ENCODE results near the gene WDR17. TPM values are rescaled to one million over a fixed set of nuclear protein-coding genes. Genes with fewer than 3 reads are reported as not detected.
A peak's percentile ranks its signal among the peaks of the same experiment; 100 is the strongest.

The WDR17 gene
- total RNA-seq, 1 donor from 2014 or later: 63.6 TPM

GRCh38 chr4:176084769-176085168, 19.1 kb downstream of the WDR17 start:
- DNase-seq (ENCODE audit: low spot score in 2 of 2) (no peak), FAIRE-seq (no peak)

DNA sequence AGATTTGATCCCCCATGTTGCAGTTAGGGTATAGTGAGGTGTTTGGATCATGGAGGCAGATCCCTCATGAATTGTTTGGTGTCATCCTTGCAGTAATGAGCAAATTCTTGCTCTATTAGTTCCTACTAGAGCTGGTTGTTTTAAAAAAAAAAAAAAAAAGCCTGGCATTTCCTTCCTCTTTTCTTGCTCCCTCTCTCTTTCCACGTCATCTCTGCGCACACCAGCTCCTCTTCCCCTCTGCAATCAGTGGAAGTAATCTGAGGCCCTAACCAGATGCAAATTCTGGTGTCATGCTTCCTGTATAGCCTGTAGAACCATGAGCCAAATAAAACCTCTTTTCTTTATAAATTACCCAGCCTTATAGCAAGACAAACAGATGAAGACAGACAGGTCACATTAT, 24.5 kb downstream of the WDR17 start:
- no peak for FAIRE-seq

GRCh38 chr4:176099314-176099713, 33.7 kb downstream of the WDR17 start:
- FAIRE-seq: no peak
- DNase-seq (ENCODE audit: low spot score in 2 of 2): no peak

More for the DNA sequence above, 24.5 kb downstream of the WDR17 start:
- no peak for DNase-seq (ENCODE audit: low spot score in 2 of 2)

DNA sequence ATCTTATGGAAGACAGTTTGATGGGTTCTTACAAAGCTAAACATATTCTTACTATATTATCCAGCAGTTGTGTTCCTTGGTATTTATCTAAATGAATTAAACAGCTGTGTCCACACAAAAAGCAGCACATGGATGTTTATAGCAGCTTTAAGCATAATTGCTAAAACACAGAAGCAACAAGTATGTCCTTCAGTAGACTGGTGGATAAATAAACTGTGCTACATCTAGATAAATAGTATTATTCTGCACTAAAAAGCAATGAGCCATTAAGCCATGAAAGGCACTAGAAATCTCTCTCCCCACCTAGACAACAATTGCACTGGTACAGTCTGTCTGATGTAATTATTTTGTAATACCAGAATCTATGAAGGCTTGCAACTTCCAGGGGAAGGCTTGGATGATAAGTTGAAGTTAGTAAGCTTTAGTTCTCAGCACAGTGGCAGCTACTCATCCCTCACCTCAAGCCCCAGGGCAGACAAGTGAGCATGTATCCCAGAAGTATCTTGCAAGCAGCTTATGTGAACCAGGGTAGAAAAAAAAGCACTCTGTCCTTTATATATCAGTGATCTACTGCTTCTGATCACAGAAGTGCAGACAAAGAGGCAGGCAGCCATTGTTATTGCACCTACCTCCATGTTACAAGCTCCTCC, 36.9 kb downstream of the WDR17 start:
- no peak for FAIRE-seq
- DNase-seq (ENCODE audit: low spot score in 2 of 2): no peak

DNA sequence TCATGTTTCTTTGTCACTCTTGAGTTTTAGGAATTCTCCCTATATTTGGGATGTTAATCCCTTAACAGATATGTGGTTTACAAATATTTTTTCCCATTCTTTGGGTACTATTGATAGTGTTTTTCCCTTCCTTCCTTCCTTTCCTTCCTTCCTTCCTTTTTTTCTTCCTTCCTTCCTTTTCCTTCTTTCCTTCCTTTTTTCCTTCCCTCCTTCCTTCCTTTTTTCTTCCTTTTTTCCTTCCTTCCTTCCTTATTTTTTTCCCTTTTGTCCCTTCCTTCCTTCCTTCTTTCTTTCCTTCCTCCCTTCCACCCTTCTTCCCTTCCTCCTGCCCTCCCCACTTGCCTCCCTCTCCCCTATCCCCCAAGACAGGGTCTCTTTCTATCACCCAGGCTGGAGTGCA, 42.1 kb downstream of the WDR17 start:
- DNase-seq (ENCODE audit: low spot score in 2 of 2): no peak
- FAIRE-seq: no peak

DNA sequence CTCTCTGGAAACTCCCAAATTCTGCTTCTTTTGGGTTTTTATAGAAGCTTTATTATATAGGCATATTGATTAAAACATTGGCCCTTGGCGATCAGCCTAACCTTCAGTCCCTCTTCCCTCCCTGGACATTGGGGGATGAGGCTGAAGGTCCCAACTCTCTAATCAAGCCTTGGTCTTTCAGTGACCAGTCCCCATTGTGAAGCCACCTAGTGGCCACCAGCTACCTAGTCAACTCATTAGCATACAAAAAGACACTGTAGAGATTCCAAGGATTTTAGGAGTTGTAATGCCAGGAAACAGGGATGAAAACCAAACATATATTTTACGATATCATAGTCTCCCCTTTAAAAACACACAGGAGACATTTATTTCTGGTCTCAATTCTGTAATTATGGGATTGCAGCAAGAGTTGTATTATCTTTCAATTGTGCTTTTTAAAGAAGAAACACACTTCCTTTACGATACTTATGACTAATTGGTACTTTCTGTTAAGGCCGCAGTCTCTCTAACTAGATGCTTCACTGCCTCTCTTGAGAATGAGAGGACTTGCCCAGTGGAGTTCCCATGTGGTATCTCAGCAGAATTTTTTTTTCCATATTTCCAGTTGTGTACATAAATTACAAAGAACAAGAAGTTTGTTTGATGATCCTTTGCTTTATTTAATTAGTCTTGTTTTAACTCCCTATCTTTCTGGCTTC, 58.2 kb downstream of the WDR17 start:
- FAIRE-seq (no peak), DNase-seq (ENCODE audit: low spot score in 2 of 2) (no peak)

DNA sequence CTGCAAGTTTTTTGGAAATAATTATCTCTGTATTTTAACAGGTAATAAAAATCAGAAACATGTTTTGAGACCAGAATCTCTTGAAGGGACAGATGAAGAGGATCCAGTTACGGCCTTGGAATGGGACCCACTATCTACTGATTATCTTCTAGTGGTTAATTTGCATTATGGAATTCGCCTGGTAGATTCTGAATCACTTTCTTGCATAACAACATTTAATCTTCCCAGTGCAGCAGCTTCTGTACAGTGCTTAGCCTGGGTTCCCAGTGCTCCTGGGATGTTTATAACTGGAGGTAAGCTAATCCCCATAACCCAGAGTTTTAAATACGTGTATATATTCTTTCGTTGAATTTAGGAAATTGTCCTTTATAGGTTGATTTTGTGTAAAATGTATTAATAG, 59.4 kb downstream of the WDR17 start:
- DNase-seq (ENCODE audit: low spot score in 2 of 2) (no peak), FAIRE-seq (no peak)

GRCh38 chr4:176134670-176135069, 69.0 kb downstream of the WDR17 start:
- DNase-seq (ENCODE audit: low spot score in 2 of 2): no peak

DNA sequence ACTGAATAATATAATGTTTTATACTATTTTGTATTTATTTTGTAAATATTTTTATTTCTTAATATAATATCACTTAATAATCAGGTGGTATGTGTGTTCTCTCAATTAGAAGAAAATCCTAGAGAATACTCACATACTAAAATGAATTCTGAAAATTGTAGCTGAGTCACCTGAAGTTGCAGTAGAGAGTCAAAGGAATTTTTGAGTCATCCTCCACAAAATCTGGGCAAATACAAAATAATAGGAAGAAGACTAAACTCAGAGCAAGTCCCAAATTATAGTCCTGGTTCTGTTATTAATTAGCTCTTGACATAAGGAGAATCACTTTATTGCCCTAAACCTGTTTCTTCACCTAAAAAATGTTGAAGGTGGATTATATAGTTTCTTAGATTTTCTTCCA, 72.0 kb downstream of the WDR17 start:
- no peak for DNase-seq (ENCODE audit: low spot score in 2 of 2)
- peak; percentile 64 for FAIRE-seq

More at GRCh38 chr4:176134670-176135069, 69.0 kb downstream of the WDR17 start:
- no peak for FAIRE-seq

GRCh38 chr4:176139518-176139917, 73.9 kb downstream of the WDR17 start:
- FAIRE-seq: no peak
- DNase-seq (ENCODE audit: low spot score in 2 of 2): no peak

DNA sequence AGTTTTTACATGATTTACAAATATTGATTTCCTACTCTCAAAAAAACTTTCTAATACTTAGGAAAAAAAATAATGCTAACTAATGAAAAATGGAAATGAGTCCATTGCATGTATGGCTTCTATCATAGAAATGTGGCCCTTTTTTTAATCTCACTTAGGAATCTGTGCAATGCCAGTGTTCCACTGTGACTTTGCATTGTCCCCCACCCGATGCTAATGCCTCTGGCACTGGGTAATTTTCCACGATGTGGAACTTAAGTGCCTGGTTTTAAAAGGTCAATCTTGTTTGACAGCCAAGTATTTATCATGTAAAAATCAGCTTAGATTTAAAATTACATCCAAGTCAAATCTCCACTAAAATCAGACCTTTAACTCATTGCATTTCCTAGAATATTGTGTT, 76.6 kb downstream of the WDR17 start:
- no peak for DNase-seq (ENCODE audit: low spot score in 2 of 2)
- no peak for FAIRE-seq

- DNase-seq (ENCODE audit: low spot score in 2 of 2) (no peak), FAIRE-seq (no peak)
Observed at GRCh38 chr4:176149680-176150355, 84.2 kb downstream of the WDR17 start.

DNA sequence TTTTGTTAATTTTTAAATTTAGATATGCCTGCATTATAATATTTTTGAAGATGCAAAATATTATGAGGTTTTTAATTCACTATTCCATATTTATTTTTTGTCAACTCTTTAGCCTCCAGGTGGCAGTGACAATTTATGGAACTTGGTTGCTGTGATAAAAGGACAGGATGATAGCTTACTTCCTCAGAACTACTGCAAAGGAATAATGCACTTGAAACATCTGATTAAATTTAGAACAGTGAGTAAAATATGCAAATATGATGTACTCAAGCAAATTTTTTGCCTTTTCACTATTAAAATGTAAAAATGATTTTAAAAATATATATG, 84.7 kb downstream of the WDR17 start:
- peak in 1 of 2 donors; percentile 2 for DNase-seq (ENCODE audit: low spot score in 2 of 2)
- FAIRE-seq: peak; percentile 43

- DNase-seq (ENCODE audit: low spot score in 2 of 2): no peak
Observed at GRCh38 chr4:176150704-176151103, 85.1 kb downstream of the WDR17 start.

DNA sequence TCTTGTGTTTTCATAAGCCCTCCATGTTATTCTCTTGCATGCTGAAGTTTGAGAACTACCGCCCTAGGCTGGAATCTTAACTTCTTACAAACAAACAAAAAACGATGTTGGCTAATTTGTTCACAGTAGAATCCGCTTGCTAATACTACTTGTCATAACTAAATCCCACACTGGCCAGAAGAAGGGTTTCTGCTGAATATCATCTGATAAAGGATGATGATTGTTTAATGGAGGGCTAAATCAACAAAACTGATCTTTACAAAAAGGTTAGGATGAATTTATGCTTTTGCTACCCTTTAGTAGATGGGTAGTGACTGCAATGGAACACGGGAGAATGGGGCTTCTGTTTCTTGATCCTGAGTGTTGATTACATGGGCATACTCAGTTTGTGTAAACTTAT, 87.5 kb downstream of the WDR17 start:
- FAIRE-seq: no peak

More at GRCh38 chr4:176150704-176151103, 85.1 kb downstream of the WDR17 start:
- FAIRE-seq: no peak

DNA sequence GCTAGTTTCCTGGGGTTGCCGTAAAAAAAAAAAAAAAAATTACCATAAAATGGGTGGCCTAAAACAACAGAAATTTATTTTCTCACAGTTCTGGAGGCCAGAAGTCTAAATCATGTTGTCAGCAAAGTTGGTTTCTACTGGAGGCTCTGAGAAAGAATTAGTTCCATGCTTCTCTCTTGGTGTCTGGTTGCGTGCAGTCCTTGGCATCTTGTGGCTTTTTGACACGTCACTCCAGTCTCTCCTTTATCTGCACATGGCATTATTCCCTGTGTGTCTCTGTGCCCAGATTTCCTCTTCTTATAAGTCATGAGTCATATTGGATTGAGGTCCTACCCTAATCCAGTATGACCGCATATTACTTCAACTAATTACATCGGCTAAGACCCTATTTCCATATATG, 91.0 kb downstream of the WDR17 start:
- no peak for FAIRE-seq
- no peak for DNase-seq (ENCODE audit: low spot score in 2 of 2)

More for the DNA sequence above, 87.5 kb downstream of the WDR17 start:
- no peak for DNase-seq (ENCODE audit: low spot score in 2 of 2)

GRCh38 chr4:176163041-176163440, 97.4 kb downstream of the WDR17 start:
- no peak for DNase-seq (ENCODE audit: low spot score in 2 of 2)

DNA sequence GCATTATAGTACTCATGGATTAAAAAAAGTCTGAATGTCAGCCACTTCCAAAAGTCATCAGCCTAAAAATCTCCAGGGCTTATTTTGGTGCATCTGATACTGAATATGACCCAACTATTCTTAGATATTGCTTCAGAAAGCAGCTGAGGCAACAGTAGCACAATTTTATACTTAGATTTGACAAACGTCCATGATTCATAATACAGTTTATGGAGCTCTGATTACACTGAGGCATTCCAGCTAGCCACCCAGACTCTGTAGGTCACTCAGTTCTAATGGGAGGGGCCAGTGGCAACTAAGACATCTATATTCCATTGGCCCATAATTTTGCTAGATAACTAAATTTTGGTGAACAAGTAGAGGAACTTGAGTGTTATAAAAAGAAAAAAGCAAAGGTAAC, 119.4 kb downstream of the WDR17 start:
- DNase-seq (ENCODE audit: low spot score in 2 of 2) (no peak), FAIRE-seq (no peak)

More at GRCh38 chr4:176163041-176163440, 97.4 kb downstream of the WDR17 start:
- FAIRE-seq: no peak

DNA sequence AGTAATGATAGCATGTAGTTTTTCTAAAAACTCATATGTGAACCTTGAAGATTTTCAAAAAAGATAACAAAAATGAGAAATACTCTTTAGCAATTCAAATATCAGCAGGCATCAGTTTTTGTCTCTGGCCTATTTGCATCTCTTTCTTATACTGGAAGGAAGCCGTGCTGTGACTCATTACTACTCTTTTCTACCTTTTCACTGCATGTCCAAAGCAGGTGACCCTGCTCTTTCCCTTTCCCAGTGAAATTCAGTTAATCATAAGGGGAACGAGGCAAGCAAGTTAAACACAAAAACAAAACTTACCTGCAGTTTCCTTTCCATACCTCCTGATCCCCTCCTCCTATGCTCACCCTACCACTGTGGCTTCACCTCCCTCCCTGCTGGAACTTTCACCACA, 120.4 kb downstream of the WDR17 start:
- FAIRE-seq (no peak), DNase-seq (ENCODE audit: low spot score in 2 of 2) (no peak)

DNA sequence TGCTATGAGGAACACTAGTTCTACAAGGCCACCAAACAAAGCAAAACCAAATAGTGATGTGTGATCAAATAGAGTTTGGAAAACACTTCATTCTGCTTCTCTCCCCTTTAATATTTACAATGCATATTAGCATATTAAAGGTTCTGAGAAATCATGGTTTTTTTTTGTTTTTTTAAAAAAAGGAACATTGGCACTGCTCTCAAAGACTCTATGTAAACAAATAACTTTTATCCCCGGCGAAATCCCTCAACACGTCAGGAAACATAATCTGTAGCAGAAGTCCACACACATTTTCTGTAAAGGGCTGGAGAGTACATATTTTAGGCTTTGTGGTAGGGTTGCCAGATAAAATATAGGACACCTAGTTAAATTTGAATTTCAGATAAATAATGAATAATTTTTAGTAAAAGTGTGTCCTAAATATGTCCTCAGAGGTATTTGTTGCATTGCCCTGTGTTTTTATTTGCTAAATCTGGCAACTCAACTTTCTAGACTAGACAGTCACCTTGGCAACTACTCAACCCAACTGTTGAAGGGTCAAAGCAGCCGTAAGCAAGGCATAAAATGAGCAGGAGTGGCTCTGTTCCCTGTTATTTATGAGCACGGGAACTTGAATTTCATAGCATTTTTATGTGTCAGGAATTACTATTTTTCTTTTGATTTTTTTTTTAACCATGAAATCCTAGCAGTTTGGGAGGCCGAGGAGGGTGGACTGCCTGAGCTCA, 121.2 kb downstream of the WDR17 start:
- no peak for DNase-seq (ENCODE audit: low spot score in 2 of 2)
- no peak for FAIRE-seq

DNA sequence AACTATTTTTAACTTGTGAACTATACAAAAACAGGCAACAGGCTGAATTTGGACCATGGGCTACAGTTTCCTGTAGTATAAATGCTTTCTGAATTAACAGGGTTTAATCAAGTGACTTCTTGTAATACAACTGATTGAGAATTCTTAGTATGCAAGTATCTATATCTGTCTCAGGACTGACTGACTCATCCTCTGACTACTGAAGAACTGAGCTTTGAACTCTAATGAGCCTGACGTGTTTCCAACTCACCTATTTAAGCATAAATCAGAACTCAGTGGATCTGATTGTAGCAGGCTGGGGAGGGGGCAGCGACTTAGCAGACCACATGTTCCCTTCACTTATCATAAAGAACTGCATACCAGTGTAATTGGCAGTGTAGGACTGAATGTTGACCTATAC, 122.0 kb downstream of the WDR17 start:
- no peak for FAIRE-seq
- DNase-seq (ENCODE audit: low spot score in 2 of 2): no peak

Data from frontal cortex (tissue), 4 donors.